Right atrium auricular region (tissue), 2 donors: Measurements from ENCODE around the gene LNP1. TPM values are rescaled to one million over a fixed set of nuclear protein-coding genes. Genes with fewer than 3 reads are reported as not detected.

ENCODE experiments used
- DNase-seq: peaks from one replicate; pipeline ENCODE4 v3.0.0-alpha.2; 2019; ENCODE audit warnings: low spot score
- H3K27ac ChIP-seq, 2 donors: fragments of 200-600 bp; sonication (generic); 1 replicate in 1 of 2; 2 replicates in 1 of 2; pipeline ENCODE4 v1.5.1; 2016 to 2019
- H3K27me3 ChIP-seq, 2 donors: fragments of 200-600 bp; sonication (generic); one replicate each; pipeline versions ENCODE4 v1.5.1 to v1.6.0; 2017 to 2019
- H3K36me3 ChIP-seq: fragments of 200-600 bp; sonication (generic); one replicate; pipeline ENCODE4 v1.5.1; 2016
- H3K4me1 ChIP-seq, 2 donors: fragments of 200-600 bp; sonication (generic); one replicate each; pipeline versions ENCODE4 v1.5.1 to v1.6.0; 2017 to 2019
- H3K4me3 ChIP-seq, 2 donors: fragments of 200-600 bp; sonication (generic); 1 replicate in 1 of 2; 2 replicates in 1 of 2; pipeline ENCODE4 v1.5.1; 2017 to 2019; ENCODE audit warnings: mild to moderate bottlenecking in 1 of 2, moderate library complexity in 1 of 2
- H3K9me3 ChIP-seq, 2 donors: fragments of 200-600 bp; sonication (generic); one replicate each; pipeline ENCODE4 v1.5.1; 2019
- CTCF ChIP-seq, 2 donors: fragments of 200-600 bp; sonication (generic); IDR thresholded peaks; one replicate each; pipeline ENCODE4 v1.5.1; 2019; ENCODE audit warnings: antibody characterized with exemption in 2 of 2
- total RNA-seq, 2 donors: library from RNA; depleted of rRNA; stranded (reverse); fragments of >200 nt; gene quantifications; one replicate each; pipeline ENCODE4 v1.1.0, GENCODE V29; 2016

The LNP1 gene
- total RNA-seq, 2 donors from 2014 or later = 4.6 to 5.4 TPM

DNA sequence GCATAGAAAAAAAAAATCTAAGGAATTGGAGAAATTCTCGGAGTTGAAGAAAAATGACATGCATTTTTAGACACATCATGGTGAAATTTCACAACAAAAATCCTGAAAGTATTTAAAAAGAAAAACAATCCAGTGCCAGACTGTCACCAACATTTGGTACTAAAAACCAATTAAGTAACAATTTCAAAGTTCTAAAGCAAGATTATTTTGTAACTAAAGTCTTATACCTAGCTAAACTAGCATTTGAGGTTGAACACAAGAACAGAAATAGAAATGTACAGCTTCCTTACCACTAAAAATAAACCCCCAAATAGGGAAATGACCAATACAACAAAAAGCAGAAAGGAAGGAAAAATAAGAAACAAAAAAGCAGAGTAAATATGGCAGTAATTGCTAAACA is 12.3 kb upstream of the LNP1 start:
- H3K36me3 ChIP-seq = peaks cover 17% of the 10 kb centered on the region
- H3K27ac ChIP-seq = no peak overlapping the region
- DNase-seq = no peak
- peaks cover 0 to 11% of the 10 kb centered on the region in 2 donors for H3K9me3 ChIP-seq
- H3K4me3 ChIP-seq = no peak overlapping the region
- H3K27me3 ChIP-seq = no peaks in the 10 kb centered on the region
- H3K4me1 ChIP-seq = no peaks in the 10 kb centered on the region
- no peak for TF ChIP-seq CTCF (IDR thresholded peaks at IDR 0.05)

DNA sequence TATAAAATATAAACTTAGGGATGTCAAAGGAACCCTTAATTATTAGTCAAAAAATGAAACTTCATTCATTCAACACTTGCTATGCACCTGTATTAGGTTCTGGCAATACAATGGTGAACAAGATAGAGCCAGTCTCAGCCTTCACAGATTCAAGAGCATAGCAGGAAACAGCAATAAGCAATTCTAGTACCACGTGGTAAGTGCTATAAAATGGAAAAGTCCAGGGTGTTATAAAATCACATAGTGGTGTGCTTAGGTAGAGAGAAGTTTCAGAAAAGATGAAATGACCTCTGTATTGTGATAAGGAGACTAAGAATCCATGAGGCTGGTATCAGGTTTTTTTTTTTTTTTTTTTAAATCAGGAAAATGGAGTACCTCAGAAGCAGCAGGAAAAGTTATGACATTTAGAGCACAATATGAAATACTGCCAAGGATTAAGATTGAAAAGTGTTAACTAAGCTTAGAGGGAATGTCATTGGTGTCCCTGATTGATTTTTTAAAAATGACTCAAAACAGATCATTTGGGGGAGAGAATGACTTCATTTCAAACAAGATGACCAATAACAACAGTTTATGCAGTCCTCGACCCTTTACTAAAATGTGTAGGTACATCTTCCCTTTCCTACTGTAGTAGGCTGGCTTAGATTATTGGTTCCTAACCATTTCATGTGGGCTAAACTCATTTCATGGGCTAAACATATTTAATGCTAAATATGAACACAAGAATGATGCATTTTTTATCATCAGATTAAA is 5.5 kb upstream of the LNP1 start:
- Histone ChIP-seq H3K27me3 (no peaks in the 10 kb centered on the region), H3K27ac (no peak overlapping the region), H3K4me1 (peaks cover 0 to 40% of the 10 kb centered on the region in 2 donors), H3K9me3 (no peaks in the 10 kb centered on the region), H3K36me3 (no peaks in the 10 kb centered on the region), H3K4me3 (no peak overlapping the region)
- no peak for TF ChIP-seq CTCF (IDR thresholded peaks at IDR 0.05)
- DNase-seq = no peak

DNA sequence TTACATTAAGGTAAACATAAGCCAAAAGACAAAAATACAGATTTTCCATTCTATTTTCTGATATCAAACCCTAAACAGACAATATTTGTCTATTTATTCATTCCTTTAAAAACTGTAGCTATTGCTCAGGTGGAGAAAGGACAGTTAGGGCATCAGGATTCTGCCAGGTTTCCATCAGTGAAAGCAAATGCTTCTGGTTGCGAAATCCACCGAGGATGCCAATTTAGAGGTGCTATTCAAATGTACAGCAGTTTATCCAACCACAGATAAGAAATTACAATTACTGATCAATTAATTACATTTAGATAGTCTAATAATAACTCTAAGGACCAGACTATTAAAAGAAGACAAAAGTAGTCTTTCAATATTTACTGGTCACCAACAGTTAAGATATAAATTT is 4.4 kb upstream of the LNP1 start:
- Histone ChIP-seq H3K27ac (peak overlapping the region in 1 of 2 donors; percentile 17), H3K4me3 (no peak overlapping the region), H3K9me3 (no peaks in the 10 kb centered on the region), H3K4me1 (peaks cover 0 to 41% of the 10 kb centered on the region in 2 donors), H3K36me3 (no peaks in the 10 kb centered on the region), H3K27me3 (no peaks in the 10 kb centered on the region)
- no peak for TF ChIP-seq CTCF (IDR thresholded peaks at IDR 0.05)
- DNase-seq = no peak

DNA sequence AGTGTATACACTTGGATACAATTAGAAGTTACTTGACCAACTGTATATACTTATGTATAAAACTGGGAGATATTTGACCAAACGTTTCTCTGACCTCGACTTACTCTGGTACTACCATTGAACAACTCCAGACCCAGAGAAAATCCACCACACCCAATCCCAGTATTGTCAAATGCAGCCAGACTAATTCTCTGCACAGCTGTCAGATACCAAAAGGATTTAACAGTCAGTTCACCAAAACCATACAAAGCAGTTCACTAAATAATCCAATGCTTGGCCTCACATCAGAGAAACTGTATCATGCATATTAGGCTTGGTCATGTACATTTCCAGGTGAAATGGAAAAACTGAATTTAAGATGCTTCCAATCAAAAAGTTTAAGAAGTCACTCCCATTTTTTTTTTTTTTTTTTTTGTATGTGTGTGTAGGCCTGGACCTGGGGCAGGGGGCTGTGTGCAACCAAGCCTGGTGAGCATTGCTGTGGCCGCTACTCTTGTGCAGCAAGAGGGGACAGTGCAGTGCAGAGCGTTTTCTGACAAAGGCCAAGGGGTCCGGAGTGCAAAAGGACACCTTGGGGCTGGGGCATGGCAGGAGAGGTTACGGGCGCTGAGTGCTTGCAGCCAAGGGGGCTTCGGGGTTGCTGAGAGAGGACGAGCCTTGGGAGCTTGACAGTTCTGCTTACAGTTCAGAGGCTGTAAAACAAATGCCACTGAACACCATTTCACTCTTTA is 1.8 kb upstream of the LNP1 start:
- Histone ChIP-seq H3K4me3 (peak overlapping the region; percentile 83 to 88), H3K4me1 (peaks cover 0 to 58% of the 10 kb centered on the region in 2 donors), H3K36me3 (no peaks in the 10 kb centered on the region), H3K9me3 (no peaks in the 10 kb centered on the region), H3K27me3 (no peaks in the 10 kb centered on the region), H3K27ac (peak overlapping the region in 1 of 2 donors; percentile 91)
- no peak for TF ChIP-seq CTCF (IDR thresholded peaks at IDR 0.05)
- no peak for DNase-seq

- H3K27me3 ChIP-seq = no peaks in the 10 kb centered on the region
- H3K36me3 ChIP-seq = no peaks in the 10 kb centered on the region
- no peak for DNase-seq
- peak overlapping the region; percentile 83 to 88 for H3K4me3 ChIP-seq
- peaks cover 0 to 58% of the 10 kb centered on the region in 2 donors for H3K4me1 ChIP-seq
- TF ChIP-seq CTCF (IDR thresholded peaks at IDR 0.05) = no peak
- peak overlapping the region; percentile 91 to 95 for H3K27ac ChIP-seq
- H3K9me3 ChIP-seq = no peaks in the 10 kb centered on the region
Observed at GRCh38 chr3:100400419-100400779, 940 bp upstream of the LNP1 start.
